ENCODE data around the gene KCNMA1.

DNA sequence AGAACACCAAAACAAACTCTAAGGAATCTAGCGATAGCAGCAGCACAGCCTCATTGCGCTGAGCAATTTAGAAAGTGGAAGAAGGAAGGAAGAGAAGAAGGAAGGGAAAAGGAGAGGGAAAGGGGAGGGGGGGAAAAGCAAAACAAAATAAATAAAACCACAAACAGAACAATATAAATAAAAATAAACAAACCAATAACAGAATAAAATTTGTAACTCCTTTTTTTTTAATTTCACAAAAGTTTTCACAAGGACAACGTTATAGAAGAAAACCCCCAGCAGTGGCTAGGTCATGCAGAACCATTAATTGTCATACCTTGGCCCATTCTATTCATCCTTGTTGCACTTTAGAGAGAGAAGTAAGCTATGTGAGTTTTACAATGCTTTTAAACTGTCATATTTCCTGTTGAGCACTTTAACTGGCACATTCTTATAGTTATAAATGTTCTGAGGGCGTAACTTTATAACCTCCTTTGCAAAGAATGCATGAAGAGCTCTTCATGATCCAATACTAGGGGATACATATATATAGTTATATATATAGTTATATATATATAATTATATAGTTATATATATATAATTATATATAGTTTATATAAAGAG is 752.8 kb downstream of the KCNMA1 start:
- TF ChIP-seq CTCF (IDR thresholded peaks at IDR 0.05; ENCODE audit: insufficient read depth, low read length, poor library complexity, severe bottlenecking), result no peak
- TF ChIP-seq EZH2phosphoT487 (conservative IDR thresholded peaks at IDR 0.05; ENCODE audit: low read length), result no peak

All from SU-DHL-6 (cell line).